Fibroblast of skin of scalp (primary cell): Measurements from ENCODE around the gene FHAD1.

Experiments
- DNase-seq: peaks from one replicate; pipeline ENCODE4 v3.0.0-alpha.2; 2013

Gene FHAD1

GRCh38 chr1:15444468-15445389, 197.7 kb downstream of the FHAD1 start:
- DNase-seq, result no peak

- no peak for DNase-seq
Measured at GRCh38 chr1:15445390-15446122, 198.5 kb downstream of the FHAD1 start.

- no peak for DNase-seq
Measured at GRCh38 chr1:15446212-15446611, 199.2 kb downstream of the FHAD1 start.
